DND-41 (cell line): ENCODE results near the gene KCNN3.

Experiments
- ATAC-seq: fragments of 200-7000 bp; cut with Tn5 transposase; 3 replicates; pipeline ENCODE4 v1.9.1; 2021; ENCODE audit warnings: low read depth; ENCODE audit not compliant: insufficient read depth
- DNase-seq: peaks from one replicate; pipeline ENCODE4 v3.0.0-alpha.2; 2020
- H2AFZ ChIP-seq: 2 replicates; pipeline ENCODE4 v1.6.0; 2012; ENCODE audit warnings: low read depth, low read length
- H3K27ac ChIP-seq: 2 replicates; pipeline ENCODE4 v1.5.1; 2012; ENCODE audit warnings: low read length, inconsistent platforms
- H3K27me3 ChIP-seq: fragments of 200-600 bp; sonication (generic); 2 replicates; pipeline ENCODE4 v1.6.0; 2012; ENCODE audit warnings: low read length, mild to moderate bottlenecking, inconsistent platforms; ENCODE audit not compliant: insufficient read depth, poor library complexity
- H3K36me3 ChIP-seq: 2 replicates; pipeline ENCODE4 v1.5.1; 2012; ENCODE audit warnings: low read length, inconsistent platforms; ENCODE audit not compliant: insufficient read depth
- H3K4me1 ChIP-seq: 2 replicates; pipeline ENCODE4 v1.5.1; 2012; ENCODE audit warnings: mild to moderate bottlenecking, low read length; ENCODE audit not compliant: insufficient read depth
- H3K4me2 ChIP-seq: 2 replicates; pipeline ENCODE4 v1.6.0; 2012; ENCODE audit warnings: mild to moderate bottlenecking, moderate library complexity, low read length, inconsistent platforms; ENCODE audit not compliant: insufficient read depth
- H3K4me3 ChIP-seq, 2 experiments: fragments of 200-600 bp in 1 of 2; shearing (Covaris generic) in 1 of 2; 2 replicates each; pipeline ENCODE4 v1.5.1; 2012 to 2016; ENCODE audit warnings: inconsistent platforms in 2 of 2, low read length in 2 of 2, mild to moderate bottlenecking in 2 of 2, low read depth in 1 of 2, moderate library complexity in 1 of 2
- H3K79me2 ChIP-seq: 2 replicates; pipeline ENCODE4 v1.6.0; 2012; ENCODE audit warnings: low read length, inconsistent platforms; ENCODE audit not compliant: insufficient read depth
- H3K9ac ChIP-seq: 2 replicates; pipeline ENCODE4 v1.6.0; 2012; ENCODE audit warnings: low read depth, mild to moderate bottlenecking, inconsistent platforms, low read length, moderate library complexity
- H3K9me3 ChIP-seq: 2 replicates; pipeline ENCODE4 v1.5.1; 2012; ENCODE audit warnings: low read length, moderate library complexity, mild to moderate bottlenecking, inconsistent platforms; ENCODE audit not compliant: insufficient read depth, severe bottlenecking
- H4K20me1 ChIP-seq: 2 replicates; pipeline ENCODE4 v1.6.0; 2012; ENCODE audit warnings: low read length; ENCODE audit not compliant: insufficient read depth
- CTCF ChIP-seq: IDR thresholded peaks from 2 replicates; pipeline ENCODE4 v1.5.1; 2012; ENCODE audit warnings: borderline replicate concordance, low read length, moderate library complexity, mild to moderate bottlenecking; ENCODE audit not compliant: poor library complexity, severe bottlenecking; ENCODE audit errors: extremely low read depth
- EZH2 ChIP-seq: IDR thresholded peaks from 3 replicates; pipeline ENCODE4 v1.6.1; 2012; ENCODE audit warnings: borderline replicate concordance, low read depth, mild to moderate bottlenecking, moderate library complexity, low read length, inconsistent platforms; ENCODE audit not compliant: severe bottlenecking

Gene KCNN3

DNA sequence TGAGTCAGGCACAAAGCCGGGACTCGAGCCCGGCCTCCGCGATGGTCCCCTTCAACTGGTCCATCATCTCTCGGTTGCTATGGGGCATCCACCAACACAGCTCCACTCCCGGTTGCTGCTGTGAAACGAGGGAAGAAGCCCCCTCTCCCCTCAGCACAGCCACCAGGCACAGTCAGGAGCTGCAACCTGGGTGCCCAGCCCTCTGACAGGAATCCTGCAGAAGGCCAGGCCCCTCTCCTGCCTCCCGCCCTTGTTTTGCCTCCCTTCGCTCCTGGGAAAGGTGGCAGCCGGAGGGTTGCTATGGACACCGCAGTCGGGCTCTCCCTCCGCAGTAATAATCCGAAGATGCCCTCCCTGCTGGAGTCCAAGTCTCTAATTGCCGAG is 8.9 kb upstream of the KCNN3 start:
- H3K36me3 ChIP-seq, result no peaks in the 10 kb centered on the region
- no peak for TF ChIP-seq CTCF
- no peak for TF ChIP-seq EZH2
- H3K4me2 ChIP-seq, result no peak overlapping the region

DNA sequence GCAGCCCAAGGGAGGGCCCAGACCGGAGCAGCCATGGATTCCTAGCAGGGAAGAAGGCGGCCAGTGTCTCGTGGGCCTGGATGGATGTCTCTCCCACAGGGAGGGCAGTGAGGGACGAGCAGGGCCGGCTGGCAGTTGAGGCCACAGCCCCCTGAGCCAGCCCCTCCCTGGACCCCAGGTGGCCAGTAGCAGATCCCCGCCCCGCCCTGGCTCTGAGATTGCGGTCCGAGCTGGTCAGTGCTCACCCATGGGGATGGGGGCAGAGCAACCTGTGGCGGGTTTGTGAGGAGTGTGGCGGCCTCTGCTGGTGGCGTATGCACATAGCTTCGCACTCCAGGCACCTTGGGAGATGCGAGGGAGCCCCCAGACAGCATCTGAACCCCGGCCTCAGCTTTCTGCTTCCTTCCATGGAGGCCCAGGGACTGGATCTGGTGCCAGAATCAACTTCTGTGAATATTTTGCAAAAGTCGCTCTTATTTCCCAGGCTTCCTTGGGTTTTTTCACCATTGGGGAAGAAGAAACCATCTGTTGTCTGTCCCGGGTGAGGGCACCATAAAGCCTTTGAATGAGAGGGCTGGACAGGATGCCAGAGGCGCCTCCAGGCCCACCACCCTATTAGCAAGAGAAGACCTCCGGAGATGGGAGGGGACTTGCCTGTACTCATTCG is 8.4 kb upstream of the KCNN3 start:
- no peaks in the 10 kb centered on the region for H3K9me3 ChIP-seq
- no peak overlapping the region for H2AFZ ChIP-seq
- H3K36me3 ChIP-seq, result no peaks in the 10 kb centered on the region
- no peak overlapping the region for H3K4me3 ChIP-seq
- H3K9ac ChIP-seq, result no peak overlapping the region
- no peaks in the 10 kb centered on the region for H3K4me1 ChIP-seq
- ATAC-seq (peak; percentile 97), DNase-seq (peak; percentile 68)
- H3K4me2 ChIP-seq, result no peak overlapping the region
- no peaks in the 10 kb centered on the region for H3K79me2 ChIP-seq
- no peak overlapping the region for H3K27ac ChIP-seq
- no peaks in the 10 kb centered on the region for H4K20me1 ChIP-seq
- peak; percentile 91 for TF ChIP-seq CTCF
- TF ChIP-seq EZH2, result no peak
- peaks cover 19% of the 10 kb centered on the region for H3K27me3 ChIP-seq

More for the DNA sequence above, 8.9 kb upstream of the KCNN3 start:
- ATAC-seq, result no peak
- H3K4me3 ChIP-seq, result no peak overlapping the region
- H3K9me3 ChIP-seq, result no peaks in the 10 kb centered on the region
- no peak for DNase-seq
- peaks cover 22% of the 10 kb centered on the region for H3K27me3 ChIP-seq
- H3K4me1 ChIP-seq, result no peaks in the 10 kb centered on the region
- no peak overlapping the region for H3K9ac ChIP-seq
- no peaks in the 10 kb centered on the region for H4K20me1 ChIP-seq
- no peak overlapping the region for H2AFZ ChIP-seq
- no peak overlapping the region for H3K27ac ChIP-seq
- H3K79me2 ChIP-seq, result no peaks in the 10 kb centered on the region

- Histone ChIP-seq H4K20me1 (no peaks in the 10 kb centered on the region), H3K27me3 (peaks cover 19% of the 10 kb centered on the region), H3K9ac (no peak overlapping the region), H2AFZ (no peak overlapping the region), H3K27ac (no peak overlapping the region), H3K4me2 (no peak overlapping the region), H3K36me3 (no peaks in the 10 kb centered on the region), H3K4me1 (no peaks in the 10 kb centered on the region), H3K79me2 (no peaks in the 10 kb centered on the region), H3K4me3 (no peak overlapping the region), H3K9me3 (no peaks in the 10 kb centered on the region)
- TF ChIP-seq CTCF (no peak), EZH2 (no peak)
- ATAC-seq, result no peak
- DNase-seq, result no peak
Measured at GRCh38 chr1:154877370-154877974, 7.4 kb upstream of the KCNN3 start.
